KOPT-K1 (cell line): Measurements from ENCODE around the gene SLC35F3.
"Not testable (repeated sequence)": the region's sequence is repeated elsewhere in the genome, so short reads cannot be mapped to it uniquely, and the experiment has no call there.

ENCODE experiments used
- H3K27ac ChIP-seq: fragments of 200-600 bp; sonication (generic); 2 replicates; pipeline ENCODE4 v1.5.1; 2016; ENCODE audit warnings: antibody characterized with exemption, mild to moderate bottlenecking, low read depth, low read length; ENCODE audit not compliant: poor library complexity, severe bottlenecking
- H3K36me3 ChIP-seq: fragments of 200-600 bp; sonication (generic); 2 replicates; pipeline ENCODE4 v1.5.1; 2017; ENCODE audit warnings: antibody characterized with exemption, mild to moderate bottlenecking, low read length, moderate library complexity; ENCODE audit not compliant: insufficient read depth
- H3K9me3 ChIP-seq: fragments of 200-600 bp; sonication (generic); 2 replicates; pipeline ENCODE4 v1.5.1; 2017; ENCODE audit warnings: antibody characterized with exemption, low read length, mild to moderate bottlenecking; ENCODE audit not compliant: insufficient read depth, poor library complexity, severe bottlenecking

Gene SLC35F3

DNA sequence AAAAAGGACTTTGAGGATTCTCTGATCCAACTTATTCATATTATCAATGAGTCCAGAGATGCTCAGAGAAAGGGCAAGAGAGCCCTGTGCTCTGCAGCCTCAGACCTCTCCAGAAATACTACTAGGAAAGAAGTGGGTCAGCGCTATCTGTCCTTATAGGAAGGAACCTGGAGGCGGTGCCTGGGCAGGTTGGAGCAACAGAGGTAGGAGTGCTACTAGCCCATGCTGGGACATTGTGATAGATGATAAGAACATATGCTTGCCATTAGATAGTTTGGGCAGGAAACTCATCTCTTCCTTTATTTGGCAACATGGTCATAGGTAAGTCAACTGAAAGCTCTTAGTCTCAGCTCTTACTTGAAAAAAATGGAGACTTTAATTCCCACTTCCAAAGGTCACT, 335.0 kb downstream of the SLC35F3 start:
- H3K9me3 ChIP-seq = no peaks in the 10 kb centered on the region
- no peaks in the 10 kb centered on the region for H3K36me3 ChIP-seq
- no peak overlapping the region for H3K27ac ChIP-seq

DNA sequence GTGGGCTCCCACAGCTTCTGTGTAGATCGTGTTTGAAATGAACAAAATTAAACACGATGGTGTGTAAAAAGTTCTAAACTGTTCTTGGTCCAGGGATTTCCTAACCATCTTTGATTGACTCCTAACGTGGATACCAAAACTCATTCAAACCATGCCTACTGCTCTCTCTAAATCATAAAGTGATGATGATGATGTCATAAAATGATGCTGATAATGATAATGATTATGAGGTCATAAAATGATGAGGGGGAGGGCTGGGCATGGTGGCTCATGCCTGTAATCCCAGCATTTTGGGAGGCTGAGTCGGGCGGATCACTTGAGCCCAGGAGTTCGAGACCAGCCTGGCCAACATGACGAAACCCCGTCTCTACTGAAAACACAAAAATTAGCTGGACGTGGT, 335.5 kb downstream of the SLC35F3 start:
- H3K9me3 ChIP-seq = no peaks in the 10 kb centered on the region
- no peaks in the 10 kb centered on the region for H3K36me3 ChIP-seq
- H3K27ac ChIP-seq = no peak overlapping the region

GRCh38 chr1:234240680-234241079, 336.2 kb downstream of the SLC35F3 start:
- H3K36me3 ChIP-seq = no peaks in the 10 kb centered on the region
- no peaks in the 10 kb centered on the region for H3K9me3 ChIP-seq
- H3K27ac ChIP-seq = no peak overlapping the region

DNA sequence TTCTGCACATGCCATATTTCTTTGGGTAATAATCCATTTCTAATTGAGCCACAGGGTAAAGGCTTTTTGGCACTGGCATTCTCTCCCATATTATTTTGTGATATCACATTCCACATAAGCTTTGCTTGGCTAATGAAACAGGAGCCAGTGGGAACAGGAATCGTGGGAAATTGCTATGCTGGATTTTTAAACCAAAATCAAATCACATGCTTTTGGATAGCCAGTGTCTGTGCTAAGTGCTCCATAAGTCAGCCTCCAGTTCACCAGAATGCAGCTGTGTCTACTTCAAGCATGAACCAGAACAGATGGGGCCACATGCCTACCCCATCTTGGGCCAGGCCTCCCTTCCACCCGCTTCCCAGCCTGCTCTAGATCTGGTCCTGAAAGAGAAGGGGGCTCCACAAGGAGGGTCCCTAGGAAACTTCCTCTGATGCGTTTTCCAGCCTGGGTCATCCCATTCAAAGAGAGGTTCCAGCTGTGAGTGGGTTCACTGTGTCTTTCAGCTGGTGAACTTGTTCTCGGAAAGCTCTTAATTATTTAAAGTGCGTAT, 337.5 kb downstream of the SLC35F3 start:
- no peak overlapping the region for H3K27ac ChIP-seq
- H3K36me3 ChIP-seq = no peaks in the 10 kb centered on the region
- H3K9me3 ChIP-seq = no peaks in the 10 kb centered on the region

GRCh38 chr1:234243521-234244260, 339.2 kb downstream of the SLC35F3 start:
- no peak overlapping the region for H3K27ac ChIP-seq
- H3K9me3 ChIP-seq = peaks cover 8% of the 10 kb centered on the region
- H3K36me3 ChIP-seq = no peaks in the 10 kb centered on the region

DNA sequence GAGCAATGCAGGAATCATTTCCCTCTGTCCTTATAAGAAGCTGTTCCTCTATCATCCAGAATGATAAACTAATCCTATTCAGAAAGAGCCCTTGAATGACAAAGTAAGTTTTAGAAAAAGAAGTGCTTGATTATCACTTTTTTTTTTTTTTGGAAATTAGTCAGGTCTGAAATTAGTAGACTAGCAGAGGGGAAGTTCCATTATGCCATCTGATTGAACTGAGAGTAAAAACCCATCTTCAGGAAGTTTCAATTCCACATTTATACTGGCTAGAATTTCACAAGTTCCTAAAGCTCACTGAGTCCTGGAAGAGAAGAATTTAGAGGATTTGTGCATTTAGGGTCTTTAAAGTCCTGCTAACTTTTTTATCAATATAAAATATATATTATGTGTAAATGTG, 340.0 kb downstream of the SLC35F3 start:
- Histone ChIP-seq H3K9me3 (peaks cover 8% of the 10 kb centered on the region), H3K36me3 (no peaks in the 10 kb centered on the region), H3K27ac (no peak overlapping the region)

GRCh38 chr1:234246638-234247116, 342.2 kb downstream of the SLC35F3 start:
- Histone ChIP-seq H3K36me3 (no peaks in the 10 kb centered on the region), H3K9me3 (peaks cover 8% of the 10 kb centered on the region), H3K27ac (no peak overlapping the region)

DNA sequence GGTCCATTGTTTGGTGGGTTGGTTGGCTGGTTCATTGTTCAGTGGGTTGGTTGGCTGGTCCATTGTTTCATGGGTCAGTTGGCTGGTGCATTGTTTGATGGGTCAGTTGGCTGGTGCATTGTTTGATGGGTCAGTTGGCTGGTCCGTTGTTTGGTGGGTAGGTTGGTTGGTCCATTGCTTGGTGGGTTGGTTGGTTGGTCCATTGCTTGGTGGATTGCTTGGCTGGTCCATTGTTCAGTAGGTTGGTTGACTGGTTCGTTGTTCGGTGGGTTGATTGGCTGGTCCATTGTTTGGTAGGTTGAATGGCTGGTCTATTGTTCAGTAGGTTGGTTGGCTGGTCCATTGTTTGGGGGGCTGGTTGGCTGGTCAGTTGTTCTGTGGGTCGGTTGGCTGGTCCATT, 343.3 kb downstream of the SLC35F3 start:
- H3K27ac ChIP-seq, H3K36me3 ChIP-seq, H3K9me3 ChIP-seq: not testable (repeated sequence)

DNA sequence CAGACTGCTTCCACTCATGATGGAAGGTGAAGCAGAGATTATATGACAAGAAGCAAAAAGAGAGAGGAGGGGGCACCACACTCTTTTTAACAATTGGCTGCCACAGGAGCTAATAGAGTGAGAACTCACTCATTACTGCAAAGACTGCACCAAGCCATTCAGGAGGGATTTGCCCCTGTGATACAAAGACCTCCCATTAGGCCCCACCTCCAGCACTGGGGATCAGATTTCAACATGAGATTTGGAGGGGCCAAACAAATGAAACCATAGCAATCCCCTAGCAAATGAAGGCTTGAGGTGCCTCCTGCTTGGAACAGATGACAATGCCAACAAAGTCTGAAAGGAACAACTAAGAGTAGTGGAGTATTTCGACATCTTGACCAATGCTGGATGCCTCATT, 346.3 kb downstream of the SLC35F3 start:
- H3K9me3 ChIP-seq = peaks cover 8% of the 10 kb centered on the region
- H3K36me3 ChIP-seq = no peaks in the 10 kb centered on the region
- no peak overlapping the region for H3K27ac ChIP-seq

GRCh38 chr1:234253732-234254131, 349.3 kb downstream of the SLC35F3 start:
- Histone ChIP-seq H3K9me3 (peaks cover 21% of the 10 kb centered on the region), H3K27ac (no peak overlapping the region), H3K36me3 (no peaks in the 10 kb centered on the region)

- Histone ChIP-seq H3K36me3 (no peaks in the 10 kb centered on the region), H3K27ac (no peak overlapping the region), H3K9me3 (peaks cover 24% of the 10 kb centered on the region)
These were observed 351.9 kb downstream of the SLC35F3 start for GRCh38 chr1:234256359-234256758.

DNA sequence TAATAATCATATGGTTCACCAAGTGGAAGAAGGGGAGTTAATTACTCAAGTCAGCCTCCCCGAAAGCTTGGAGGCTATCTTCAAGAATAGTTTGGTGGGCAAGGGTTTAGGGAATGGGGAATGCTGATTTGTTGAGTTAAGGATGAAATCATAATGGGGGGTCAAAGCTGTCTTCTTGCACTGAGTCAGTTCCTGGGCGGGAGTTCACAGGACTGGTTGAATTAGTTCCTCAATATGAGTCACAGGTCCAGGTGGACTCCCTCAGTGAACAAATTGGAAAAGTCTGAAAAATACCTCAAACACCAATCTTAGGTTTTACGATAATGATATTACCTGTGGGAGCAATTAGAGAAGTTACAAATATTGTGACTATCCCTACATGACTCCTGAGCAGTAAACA, 353.6 kb downstream of the SLC35F3 start:
- H3K27ac ChIP-seq = no peak overlapping the region
- H3K36me3 ChIP-seq = no peaks in the 10 kb centered on the region
- H3K9me3 ChIP-seq = peaks cover 24% of the 10 kb centered on the region

- Histone ChIP-seq H3K36me3 (no peaks in the 10 kb centered on the region), H3K27ac (no peak overlapping the region), H3K9me3 (peaks cover 24% of the 10 kb centered on the region)
These were observed 356.1 kb downstream of the SLC35F3 start for GRCh38 chr1:234260578-234260977.

- H3K9me3 ChIP-seq = peaks cover 23% of the 10 kb centered on the region
- H3K27ac ChIP-seq = no peak overlapping the region
- no peaks in the 10 kb centered on the region for H3K36me3 ChIP-seq
These were observed 357.1 kb downstream of the SLC35F3 start for GRCh38 chr1:234261545-234261944.

GRCh38 chr1:234262007-234262753, 357.7 kb downstream of the SLC35F3 start:
- peaks cover 18% of the 10 kb centered on the region for H3K9me3 ChIP-seq
- H3K36me3 ChIP-seq = no peaks in the 10 kb centered on the region
- H3K27ac ChIP-seq = no peak overlapping the region
